GM12892 (cell line): ENCODE results near the gene PARG.
"Not testable (repeated sequence)": the region's sequence is repeated elsewhere in the genome, so short reads cannot be mapped to it uniquely, and the experiment has no call there.

Experiments used
- POLR2A ChIP-seq: IDR thresholded peaks from 2 replicates; pipeline ENCODE4 v1.6.1; 2011; ENCODE audit warnings: low read depth, low read length, control low read depth
- POLR2AphosphoS5 ChIP-seq: IDR thresholded peaks from 2 replicates; pipeline ENCODE4 v1.6.1; 2011; ENCODE audit warnings: low read depth, low read length, control low read depth
- TAF1 ChIP-seq: IDR thresholded peaks from 2 replicates; pipeline ENCODE4 v1.6.1; 2011; ENCODE audit warnings: low read depth, mild to moderate bottlenecking, control low read depth, low read length, borderline replicate concordance

DNA sequence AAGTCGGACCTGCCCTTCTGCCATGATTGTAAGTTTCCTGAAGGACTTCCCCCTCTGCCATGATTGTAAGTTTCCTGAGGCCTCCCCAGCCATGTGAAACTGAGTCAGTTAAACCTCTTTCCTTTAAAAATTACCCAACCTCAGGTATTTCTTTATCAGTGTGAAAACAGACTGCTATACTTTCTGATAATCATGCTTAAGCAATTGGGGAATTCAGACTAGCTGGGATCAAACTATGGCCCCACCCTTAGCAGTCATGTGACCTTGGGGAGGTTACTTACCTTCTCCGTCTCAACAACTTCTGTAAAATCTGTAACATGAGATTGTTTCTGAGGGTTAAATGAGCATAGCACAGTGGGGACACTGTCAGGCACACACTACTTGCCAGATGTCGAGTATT, 45.4 kb upstream of the PARG start:
- TF ChIP-seq POLR2A, TAF1, POLR2AphosphoS5: not testable (repeated sequence)
